IMR-90 (cell line): ENCODE measurements around the gene RAB40C. TPM values are rescaled to one million over a fixed set of nuclear protein-coding genes. Genes with fewer than 3 reads are reported as not detected.
A peak's percentile ranks its signal among the peaks of the same experiment; 100 is the strongest.

Experiments used
- CHD1 ChIP-seq: IDR thresholded peaks from 2 replicates; pipeline ENCODE4 v1.6.1; 2012; ENCODE audit warnings: low read depth, low read length, improper control_type of control experiment
- MAFK ChIP-seq: IDR thresholded peaks from 2 replicates; pipeline ENCODE4 v1.6.1; 2012; ENCODE audit warnings: low read depth, low read length, improper control_type of control experiment
- MXI1 ChIP-seq: IDR thresholded peaks from 2 replicates; pipeline ENCODE4 v1.6.1; 2012; ENCODE audit warnings: low read depth, mild to moderate bottlenecking, low read length, moderate library complexity, borderline replicate concordance
- polyA plus RNA-seq, 3 experiments: library from polyadenylated mRNA; depleted of rRNA; stranded (reverse); fragments of >200 nt; gene quantifications; 2 replicates each; pipeline ENCODE4 v1.2.3, GENCODE V29; 2012; ENCODE audit warnings: low replicate concordance in 1 of 3
- total RNA-seq: library from RNA; depleted of rRNA; stranded (reverse); fragments of >200 nt; gene quantifications from 2 replicates; pipeline ENCODE4 v1.2.3, GENCODE V29; 2012

The RAB40C gene
- total and polyA plus RNA-seq, 2 of the 4 experiments (the other 2 are of a cell fraction), result 6.8 to 13.7 TPM

DNA sequence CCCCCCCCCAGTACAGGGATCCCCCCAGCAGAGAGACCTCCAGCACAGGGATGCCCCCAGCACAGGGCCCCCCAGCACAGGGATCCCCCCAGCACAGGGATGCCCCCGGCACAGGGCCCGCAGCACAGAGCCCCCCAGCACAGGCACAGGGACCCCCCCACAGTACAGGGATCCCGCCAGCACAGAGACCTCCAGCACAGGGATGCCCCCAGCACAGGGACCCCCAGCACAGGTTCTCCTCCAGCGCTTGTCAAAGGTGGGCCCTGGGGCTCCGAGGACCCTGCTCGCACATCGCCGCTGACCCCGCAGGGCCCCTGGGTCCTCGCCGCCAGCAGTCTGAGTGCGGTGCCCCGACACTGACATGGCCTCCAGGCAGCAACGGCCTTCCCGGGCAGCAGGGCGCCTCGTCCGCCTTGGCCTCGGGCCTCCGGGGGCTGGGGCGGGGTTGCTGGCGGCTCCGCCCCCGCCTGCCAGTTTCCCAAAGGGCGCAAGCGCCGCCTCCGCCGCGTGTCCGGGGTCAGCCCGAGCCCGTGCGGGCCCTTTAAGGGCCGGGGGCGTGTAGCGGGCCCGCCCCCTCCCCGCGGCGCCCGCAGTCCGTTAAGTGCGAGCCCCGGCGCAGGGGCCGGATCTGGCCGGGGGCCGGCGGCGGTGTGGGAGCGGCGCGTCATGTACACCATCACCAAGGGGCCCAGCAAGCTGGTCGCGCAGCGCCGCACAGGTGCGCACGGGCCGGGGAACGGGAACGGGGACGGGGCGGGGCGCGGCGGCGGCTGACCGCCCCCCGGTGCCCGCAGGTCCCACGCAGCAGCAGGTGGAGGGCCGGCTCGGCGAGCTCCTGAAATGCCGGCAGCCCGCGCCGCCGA is 51.7 kb downstream of the RAB40C start, which contains the start of gene MCRIP2 (continued):
- TF ChIP-seq CHD1 (no peak), MXI1 (peak; percentile 73; the same call in 1 of the 2 replicates), MAFK (no peak)
